ENCODE measurements around the gene SPATC1L. TPM values are rescaled to one million over a fixed set of nuclear protein-coding genes. Genes with fewer than 3 reads are reported as not detected.

The SPATC1L gene
- total RNA-seq, 1 donor from 2014 or later, result 5.2 TPM

- intact Hi-C loops (cut with DNase I), result no loop called here
- Histone ChIP-seq H3K36me3 (peaks cover 0 to 82% of the 10 kb centered on the region in 2 donors), H3K27ac (peak overlapping the region; percentile 14), H3K9me3 (no peaks in the 10 kb centered on the region), H3K4me1 (peaks cover 7% of the 10 kb centered on the region), H3K27me3 (no peaks in the 10 kb centered on the region), H3K4me3 (no peak overlapping the region)
- DNase-seq (ENCODE audit: extremely low spot score in 2 of 2), result no peak
- TF ChIP-seq POLR2AphosphoS5 (IDR thresholded peaks at IDR 0.05; ENCODE audit: insufficient read depth in 1 of 2, low read depth in 1 of 2), result no peak
- no peak for TF ChIP-seq POLR2A (IDR thresholded peaks at IDR 0.05)
- TF ChIP-seq, protein P1, sequence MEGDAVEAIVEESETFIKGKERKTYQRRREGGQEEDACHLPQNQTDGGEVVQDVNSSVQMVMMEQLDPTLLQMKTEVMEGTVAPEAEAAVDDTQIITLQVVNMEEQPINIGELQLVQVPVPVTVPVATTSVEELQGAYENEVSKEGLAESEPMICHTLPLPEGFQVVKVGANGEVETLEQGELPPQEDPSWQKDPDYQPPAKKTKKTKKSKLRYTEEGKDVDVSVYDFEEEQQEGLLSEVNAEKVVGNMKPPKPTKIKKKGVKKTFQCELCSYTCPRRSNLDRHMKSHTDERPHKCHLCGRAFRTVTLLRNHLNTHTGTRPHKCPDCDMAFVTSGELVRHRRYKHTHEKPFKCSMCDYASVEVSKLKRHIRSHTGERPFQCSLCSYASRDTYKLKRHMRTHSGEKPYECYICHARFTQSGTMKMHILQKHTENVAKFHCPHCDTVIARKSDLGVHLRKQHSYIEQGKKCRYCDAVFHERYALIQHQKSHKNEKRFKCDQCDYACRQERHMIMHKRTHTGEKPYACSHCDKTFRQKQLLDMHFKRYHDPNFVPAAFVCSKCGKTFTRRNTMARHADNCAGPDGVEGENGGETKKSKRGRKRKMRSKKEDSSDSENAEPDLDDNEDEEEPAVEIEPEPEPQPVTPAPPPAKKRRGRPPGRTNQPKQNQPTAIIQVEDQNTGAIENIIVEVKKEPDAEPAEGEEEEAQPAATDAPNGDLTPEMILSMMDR (IDR thresholded peaks at IDR 0.05), result no peak
Measured at GRCh38 chr21:46121286-46122221, 62.7 kb downstream of the SPATC1L start.

DNA sequence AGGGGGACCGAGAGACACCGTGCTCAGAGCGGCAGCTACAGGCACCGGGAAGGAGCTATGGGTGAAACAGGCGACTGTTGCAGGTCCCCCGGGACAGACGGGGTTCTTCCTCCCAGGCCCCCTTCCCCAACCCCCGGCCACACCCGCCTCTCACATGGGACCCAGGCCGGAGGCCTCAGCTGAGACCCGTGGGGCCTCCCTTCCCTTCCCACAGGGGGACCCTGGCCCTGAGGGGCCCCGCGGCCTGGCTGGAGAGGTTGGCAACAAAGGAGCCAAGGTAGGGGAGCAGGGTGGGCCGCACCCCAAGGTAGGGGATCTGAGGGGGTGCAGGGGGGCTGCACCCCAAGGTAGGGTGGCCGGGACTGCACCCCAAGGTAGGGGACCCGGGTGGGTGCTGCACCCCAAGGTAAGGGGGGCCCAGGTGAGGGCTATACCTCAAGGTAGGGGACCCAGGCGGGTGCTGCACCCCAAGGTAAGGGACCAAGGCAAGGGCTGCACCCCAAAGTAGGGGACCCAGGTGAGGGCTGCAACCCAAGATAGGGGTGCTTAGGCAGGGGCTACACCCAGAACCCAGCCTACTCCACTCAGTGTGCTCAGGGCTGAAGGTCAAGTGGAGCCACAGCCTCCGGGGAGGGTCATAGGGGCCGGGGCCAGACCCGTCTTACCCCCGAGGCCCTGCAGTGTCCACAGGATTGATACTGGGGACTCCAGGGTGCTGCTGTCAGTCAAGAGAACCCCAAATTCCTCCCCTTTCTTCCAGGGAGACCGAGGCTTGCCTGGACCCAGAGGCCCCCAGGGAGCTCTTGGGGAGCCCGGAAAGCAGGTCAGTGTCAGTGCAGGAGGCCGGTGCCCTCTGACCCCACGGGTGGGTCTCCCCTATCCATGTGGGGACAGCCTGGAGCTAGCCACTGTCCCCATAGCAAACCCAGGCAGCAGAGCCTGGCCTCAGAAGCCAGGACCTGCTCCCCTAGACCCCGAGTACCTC is 63.7 kb downstream of the SPATC1L start:
- intact Hi-C loops (cut with DNase I), result no loop called here
- H3K36me3 ChIP-seq, result peaks cover 0 to 82% of the 10 kb centered on the region in 2 donors
- H3K27ac ChIP-seq, result peak overlapping the region; percentile 44
- no peak for DNase-seq (ENCODE audit: extremely low spot score in 2 of 2)
- peaks cover 17% of the 10 kb centered on the region for H3K4me1 ChIP-seq
- H3K4me3 ChIP-seq, result no peak overlapping the region
- H3K27me3 ChIP-seq, result no peaks in the 10 kb centered on the region
- no peaks in the 10 kb centered on the region for H3K9me3 ChIP-seq
- TF ChIP-seq POLR2A (IDR thresholded peaks at IDR 0.05) (no peak), POLR2AphosphoS5 (IDR thresholded peaks at IDR 0.05; ENCODE audit: insufficient read depth in 1 of 2, low read depth in 1 of 2) (no peak)
- TF ChIP-seq, protein P1 (IDR thresholded peaks at IDR 0.05), result no peak

- H3K4me3 ChIP-seq, result no peak overlapping the region
- intact Hi-C loops (cut with DNase I), result no loop called here
- no peaks in the 10 kb centered on the region for H3K9me3 ChIP-seq
- peaks cover 0 to 82% of the 10 kb centered on the region in 2 donors for H3K36me3 ChIP-seq
- H3K27me3 ChIP-seq, result no peaks in the 10 kb centered on the region
- no peak overlapping the region for H3K27ac ChIP-seq
- peak in 1 of 2 donors; percentile 80 for DNase-seq (ENCODE audit: extremely low spot score in 2 of 2)
- H3K4me1 ChIP-seq, result peaks cover 17% of the 10 kb centered on the region
- TF ChIP-seq POLR2A (IDR thresholded peaks at IDR 0.05) (no peak), POLR2AphosphoS5 (IDR thresholded peaks at IDR 0.05; ENCODE audit: insufficient read depth in 1 of 2, low read depth in 1 of 2) (no peak)
- TF ChIP-seq, protein P1 (IDR thresholded peaks at IDR 0.05), result no peak
Measured at GRCh38 chr21:46119637-46120271, 64.5 kb downstream of the SPATC1L start.

DNA sequence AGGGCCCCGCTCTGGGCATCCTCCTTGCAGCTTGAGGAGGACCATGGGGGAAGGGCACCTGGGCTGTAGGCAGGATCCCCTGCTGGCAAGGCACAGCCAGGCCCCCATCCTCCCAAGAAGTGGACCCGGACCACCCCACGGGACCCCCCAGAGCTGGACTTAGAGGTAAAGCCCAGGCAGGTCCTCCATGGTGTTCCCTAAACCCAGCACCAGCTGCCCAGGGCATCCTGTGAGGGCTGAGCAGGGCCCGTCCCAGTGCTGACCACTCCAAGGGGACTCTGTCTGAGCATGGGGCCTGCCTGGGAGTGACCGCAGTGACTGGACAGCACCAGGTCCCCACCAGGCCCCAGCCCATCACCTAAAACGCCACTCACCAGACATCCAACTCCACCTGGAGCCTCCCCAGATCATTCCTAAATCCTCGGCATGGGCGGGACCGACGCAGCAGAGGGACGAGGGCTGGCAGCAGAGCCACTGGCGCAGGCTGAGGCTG is 65.1 kb downstream of the SPATC1L start:
- Histone ChIP-seq H3K36me3 (peaks cover 0 to 84% of the 10 kb centered on the region in 2 donors), H3K4me3 (no peak overlapping the region), H3K4me1 (peaks cover 17% of the 10 kb centered on the region), H3K9me3 (no peaks in the 10 kb centered on the region), H3K27me3 (no peaks in the 10 kb centered on the region), H3K27ac (no peak overlapping the region)
- intact Hi-C loops (cut with DNase I), result no loop called here
- TF ChIP-seq, protein P1 (IDR thresholded peaks at IDR 0.05), result no peak
- DNase-seq (ENCODE audit: extremely low spot score in 2 of 2), result no peak
